HEK293 (cell line): Measurements from ENCODE around the gene CRIM1.

Source experiments
- CTCF ChIA-PET: fragments of 350-600 bp; formaldehyde crosslinking; extraction: SDS; loops from one replicate; lab custom pipeline; 2021; ENCODE audit warnings: antibody characterized with exemption; lab: Yijun Ruan, JAX
- POLR2A ChIA-PET: fragments of 300-600 bp; formaldehyde crosslinking; extraction: SDS; loops from one replicate; lab custom pipeline; 2020; ENCODE audit warnings: antibody characterized with exemption, inconsistent platforms; lab: Yijun Ruan, JAX
- H3K27ac ChIP-seq: fragments of 200-500 bp; sonication (Bioruptor generic); 2 replicates; pipeline ENCODE4 v1.5.1; 2014; ENCODE audit warnings: low read depth, low read length, control low read depth, inconsistent platforms; ENCODE audit errors: extremely low read depth
- H3K36me3 ChIP-seq, 2 experiments: fragments of 200-500 bp in 1 of 2; sonication (Bioruptor generic) in 1 of 2; 1 replicate in 1 of 2; 2 replicates in 1 of 2; pipeline ENCODE4 v1.5.1; 2014 to 2017; ENCODE audit warnings: inconsistent platforms in 2 of 2, low read length in 2 of 2; ENCODE audit not compliant: control insufficient read depth in 2 of 2, insufficient read depth in 1 of 2
- H3K4me1 ChIP-seq: fragments of 200-500 bp; sonication (Bioruptor generic); 2 replicates; pipeline ENCODE4 v1.5.1; 2014; ENCODE audit warnings: mild to moderate bottlenecking, low read length, inconsistent platforms; ENCODE audit not compliant: control insufficient read depth, insufficient read depth
- H3K4me3 ChIP-seq: 2 replicates; pipeline ENCODE4 v1.5.1; 2011; ENCODE audit warnings: low read depth, mild to moderate bottlenecking, control low read depth, low read length, moderate library complexity
- H3K9me3 ChIP-seq: fragments of 200-500 bp; sonication (Bioruptor generic); 2 replicates; pipeline ENCODE4 v1.5.1; 2014; ENCODE audit warnings: low read depth, low read length, inconsistent platforms; ENCODE audit not compliant: control insufficient read depth, insufficient read depth
- MYNN ChIP-seq: fragments of 450-650 bp; formaldehyde crosslinking; IDR thresholded peaks from 2 replicates; pipeline ENCODE4 v1.5.1; 2016; ENCODE audit warnings: missing biosample characterization, missing genetic modification characterization, borderline replicate concordance
- PRDM1 ChIP-seq: fragments of 450-650 bp; formaldehyde crosslinking; IDR thresholded peaks from 2 replicates; pipeline ENCODE4; 2016; ENCODE audit warnings: missing biosample characterization, missing genetic modification characterization
- TRIM28 ChIP-seq: IDR thresholded peaks from 2 replicates; pipeline ENCODE4 v1.6.1; 2011; ENCODE audit warnings: low read length, control low read depth, borderline replicate concordance
- ZBTB1 ChIP-seq: fragments of 450-650 bp; formaldehyde crosslinking; IDR thresholded peaks from 2 replicates; pipeline ENCODE4 v1.5.1; 2016; ENCODE audit warnings: missing biosample characterization, missing genetic modification characterization
- ZBTB11 ChIP-seq: fragments of 450-650 bp; formaldehyde crosslinking; conservative IDR thresholded peaks from 2 replicates; pipeline ENCODE4 v1.5.1; 2016; ENCODE audit warnings: low read depth, missing biosample characterization, missing genetic modification characterization
- ZBTB26 ChIP-seq: fragments of 450-650 bp; formaldehyde crosslinking; optimal IDR thresholded peaks from 2 replicates; pipeline ENCODE3; 2016; ENCODE audit warnings: missing biosample characterization, mild to moderate bottlenecking, missing genetic modification characterization
- ZNF121 ChIP-seq: fragments of 450-650 bp; formaldehyde crosslinking; IDR thresholded peaks from 2 replicates; pipeline ENCODE4 v1.5.1; 2016; ENCODE audit warnings: missing biosample characterization, missing genetic modification characterization
- ZNF133 ChIP-seq: fragments of 450-650 bp; formaldehyde crosslinking; IDR thresholded peaks from 2 replicates; pipeline ENCODE4 v1.5.1; 2016; ENCODE audit warnings: missing biosample characterization, missing genetic modification characterization
- ZNF146 ChIP-seq: fragments of 450-650 bp; formaldehyde crosslinking; IDR thresholded peaks from 2 replicates; pipeline ENCODE4 v1.5.1; 2016; ENCODE audit warnings: missing biosample characterization, missing genetic modification characterization
- ZNF362 ChIP-seq: fragments of 450-650 bp; formaldehyde crosslinking; IDR thresholded peaks from 2 replicates; pipeline ENCODE4 v1.5.1; 2016; ENCODE audit warnings: missing biosample characterization, missing genetic modification characterization
- ZNF366 ChIP-seq: fragments of 450-650 bp; formaldehyde crosslinking; conservative IDR thresholded peaks from 2 replicates; pipeline ENCODE4 v1.5.1; 2016; ENCODE audit warnings: missing biosample characterization, missing genetic modification characterization
- ZNF510 ChIP-seq: fragments of 450-650 bp; formaldehyde crosslinking; IDR thresholded peaks from 2 replicates; pipeline ENCODE4 v1.5.1; 2018; ENCODE audit warnings: mild to moderate bottlenecking, missing genetic modification characterization, missing biosample characterization; ENCODE audit not compliant: insufficient replicate concordance
- ZNF639 ChIP-seq: fragments of 450-650 bp; formaldehyde crosslinking; IDR thresholded peaks from 2 replicates; pipeline ENCODE4 v1.5.1; 2016; ENCODE audit warnings: missing biosample characterization, missing genetic modification characterization
- ZNF76 ChIP-seq: fragments of 450-650 bp; formaldehyde crosslinking; IDR thresholded peaks from 2 replicates; pipeline ENCODE4; 2016; ENCODE audit warnings: low read depth, missing biosample characterization, missing genetic modification characterization, borderline replicate concordance
- ZNF768 ChIP-seq: fragments of 450-650 bp; formaldehyde crosslinking; IDR thresholded peaks from 2 replicates; pipeline ENCODE4 v1.5.1; 2018; ENCODE audit warnings: missing biosample characterization, mild to moderate bottlenecking, missing genetic modification characterization
- ZNF830 ChIP-seq: fragments of 450-650 bp; IDR thresholded peaks from 2 replicates; pipeline ENCODE4 v1.5.0; 2018; ENCODE audit warnings: missing biosample characterization, missing genetic modification characterization, low read depth, mild to moderate bottlenecking, moderate library complexity
- ZSCAN30 ChIP-seq: fragments of 450-650 bp; IDR thresholded peaks from 2 replicates; pipeline ENCODE4 v1.5.1; 2018; ENCODE audit warnings: missing biosample characterization, mild to moderate bottlenecking, missing genetic modification characterization, moderate library complexity

Gene CRIM1

GRCh38 chr2:36530178-36530982 lies 174.8 kb downstream of the CRIM1 start:
- ChIA-PET CTCF (interaction anchor here (0.5 kb wide), 1 partner anchor 229 kb away, joined by 3 read pairs; no protein-coding TSS in a partner anchor), POLR2A (no interaction called here)
- Histone ChIP-seq H3K27ac (no peak overlapping the region), H3K4me3 (no peak overlapping the region), H3K4me1 (no peaks in the 10 kb centered on the region), H3K36me3 (peaks cover 0 to 14% of the 10 kb centered on the region in 2 experiments; a peak in 1 of 3 replicates), H3K9me3 (no peaks in the 10 kb centered on the region)
- TF ChIP-seq MYNN (tag by site-specific recombination) (no peak), ZNF133 (tag by site-specific recombination) (no peak)

DNA sequence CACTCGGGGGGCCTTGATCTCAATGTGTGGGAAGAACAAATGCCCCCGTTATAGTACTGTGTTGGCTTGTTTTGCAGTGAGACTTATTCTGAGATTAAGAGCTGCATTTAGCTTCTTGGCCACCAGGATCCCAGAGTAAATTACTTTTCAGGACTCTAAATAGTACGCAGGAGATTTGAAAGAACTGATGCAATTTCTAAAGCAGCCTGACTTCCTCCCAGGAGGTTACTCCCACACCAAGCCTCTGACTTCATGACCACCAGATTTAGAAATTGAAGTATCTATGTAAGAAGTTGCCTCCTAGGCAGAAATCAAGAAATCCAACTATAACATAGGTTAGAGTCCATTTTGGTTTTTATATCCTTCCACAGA lies 175.4 kb downstream of the CRIM1 start:
- ChIA-PET POLR2A (no interaction called here), CTCF (interaction anchor here (0.5 kb wide), 1 partner anchor 229 kb away, joined by 3 read pairs; no protein-coding TSS in a partner anchor)
- H3K27ac ChIP-seq = no peak overlapping the region
- no peaks in the 10 kb centered on the region for H3K9me3 ChIP-seq
- H3K4me3 ChIP-seq = no peak overlapping the region
- H3K4me1 ChIP-seq = no peaks in the 10 kb centered on the region
- TF ChIP-seq ZNF76 (no peak), ZBTB1 (tag by site-specific recombination) (no peak), ZNF639 (tag by site-specific recombination) (no peak), ZSCAN30 (tag by site-specific recombination) (no peak), TRIM28 (no peak), ZNF121 (no peak), ZNF768 (tag by site-specific recombination) (no peak), ZNF510 (tag by site-specific recombination) (no peak), ZNF362 (tag by site-specific recombination) (no peak), ZNF830 (tag by site-specific recombination) (no peak), PRDM1 (tag by site-specific recombination) (no peak), ZBTB26 (tag by site-specific recombination) (no peak)
- peaks cover 0 to 14% of the 10 kb centered on the region in 2 experiments; a peak in 1 of 3 replicates for H3K36me3 ChIP-seq

- Histone ChIP-seq H3K36me3 (peaks cover 0 to 26% of the 10 kb centered on the region in 2 experiments; a peak in 2 of 3 replicates), H3K9me3 (no peaks in the 10 kb centered on the region), H3K27ac (no peak overlapping the region), H3K4me1 (no peaks in the 10 kb centered on the region), H3K4me3 (no peak overlapping the region)
- TF ChIP-seq ZNF366 (tag by site-specific recombination) (peak; percentile 82), ZNF146 (tag by site-specific recombination) (no peak), ZBTB11 (tag by site-specific recombination) (0 out of 2 replicates have a peak, but pooled peaks have one; percentile 23)
- ChIA-PET POLR2A (no interaction called here), CTCF (no interaction called here)
These were observed 178.8 kb downstream of the CRIM1 start for GRCh38 chr2:36534275-36534799.
